Large intestine (tissue), 3 donors: ENCODE data around the gene VAPA. TPM values are rescaled to one million over a fixed set of nuclear protein-coding genes. Genes with fewer than 3 reads are reported as not detected.

Experiments used
- DNase-seq, 2 donors: peaks; one replicate each; pipeline versions ENCODE4 v3.0.0 to v3.0.0-alpha.2; 2013
- H3K27ac ChIP-seq: one replicate; pipeline ENCODE4 v1.5.1; 2013; ENCODE audit warnings: low read length
- H3K27me3 ChIP-seq: 2 replicates; pipeline ENCODE4 v1.6.1; 2013; ENCODE audit warnings: low read length; ENCODE audit not compliant: control insufficient read depth, insufficient read depth
- H3K36me3 ChIP-seq: 2 replicates; pipeline ENCODE4 v1.6.1; 2013; ENCODE audit warnings: low read length; ENCODE audit not compliant: control insufficient read depth, insufficient read depth
- H3K4me1 ChIP-seq: one replicate; pipeline ENCODE4 v1.6.1; 2013; ENCODE audit warnings: low read length; ENCODE audit not compliant: control insufficient read depth, insufficient read depth
- H3K4me3 ChIP-seq: one replicate; pipeline ENCODE4 v1.5.1; 2013; ENCODE audit warnings: low read length
- H3K9me3 ChIP-seq: one replicate; pipeline ENCODE4 v1.6.1; 2013; ENCODE audit warnings: mild to moderate bottlenecking, low read depth, low read length, moderate library complexity; ENCODE audit not compliant: control insufficient read depth
- WGBS: methylation state at CpG from one replicate; pipeline ENCODE4 v1.1.5; 2013; ENCODE audit warnings: low lambda C conversion rate; ENCODE audit not compliant: insufficient coverage; 5-methylcytosine and 5-hydroxymethylcytosine counted together
- polyA plus RNA-seq: library from polyadenylated mRNA; unstranded; fragments of 120-200 nt; gene quantifications from one replicate; pipeline ENCODE4 v1.2.1, GENCODE V29; 2013

Gene VAPA
- polyA plus RNA-seq, 1 donor = 268 TPM

- H3K27ac ChIP-seq = no peak overlapping the region
- H3K9me3 ChIP-seq = no peaks in the 10 kb centered on the region
- WGBS = no CpG with 5 or more reads among the region's 14 CpGs
- DNase-seq = no peak
- no peak overlapping the region for H3K4me3 ChIP-seq
- H3K36me3 ChIP-seq = no peaks in the 10 kb centered on the region
- H3K27me3 ChIP-seq = peaks cover 23% of the 10 kb centered on the region
- H3K4me1 ChIP-seq = no peaks in the 10 kb centered on the region
Measured at GRCh38 chr18:9969247-9969646, 55.4 kb downstream of the VAPA start.

GRCh38 chr18:9971313-9971920 is 57.6 kb downstream of the VAPA start:
- WGBS = 0% methylated on average over 1 of the region's 4 CpGs
- Histone ChIP-seq H3K27ac (no peak overlapping the region), H3K4me3 (no peak overlapping the region), H3K27me3 (peaks cover 23% of the 10 kb centered on the region), H3K9me3 (no peaks in the 10 kb centered on the region), H3K36me3 (no peaks in the 10 kb centered on the region), H3K4me1 (no peaks in the 10 kb centered on the region)
- peak; percentile 66 to 69 for DNase-seq

- Histone ChIP-seq H3K27ac (no peak overlapping the region), H3K4me3 (no peak overlapping the region), H3K4me1 (no peaks in the 10 kb centered on the region), H3K27me3 (peaks cover 14% of the 10 kb centered on the region), H3K36me3 (no peaks in the 10 kb centered on the region), H3K9me3 (no peaks in the 10 kb centered on the region)
- no CpG with 5 or more reads among the region's 4 CpGs for WGBS
- no peak for DNase-seq
Measured at GRCh38 chr18:9973470-9973869, 59.7 kb downstream of the VAPA start.

- H3K27ac ChIP-seq = no peak overlapping the region
- H3K4me1 ChIP-seq = no peaks in the 10 kb centered on the region
- no peak overlapping the region for H3K4me3 ChIP-seq
- no peaks in the 10 kb centered on the region for H3K9me3 ChIP-seq
- no CpG with 5 or more reads among the region's 2 CpGs for WGBS
- DNase-seq = no peak
- peaks cover 5% of the 10 kb centered on the region for H3K27me3 ChIP-seq
- no peaks in the 10 kb centered on the region for H3K36me3 ChIP-seq
Measured at GRCh38 chr18:9974279-9974915, 60.6 kb downstream of the VAPA start.

- DNase-seq = no peak
- no peaks in the 10 kb centered on the region for H3K36me3 ChIP-seq
- H3K27me3 ChIP-seq = no peaks in the 10 kb centered on the region
- no peaks in the 10 kb centered on the region for H3K4me1 ChIP-seq
- no peak overlapping the region for H3K4me3 ChIP-seq
- no peaks in the 10 kb centered on the region for H3K9me3 ChIP-seq
- H3K27ac ChIP-seq = no peak overlapping the region
Measured at GRCh38 chr18:9975658-9976057, 61.8 kb downstream of the VAPA start.

GRCh38 chr18:9982711-9983110 is 68.9 kb downstream of the VAPA start:
- H3K27me3 ChIP-seq = no peaks in the 10 kb centered on the region
- H3K27ac ChIP-seq = no peak overlapping the region
- no peaks in the 10 kb centered on the region for H3K9me3 ChIP-seq
- no peak for DNase-seq
- H3K36me3 ChIP-seq = no peaks in the 10 kb centered on the region
- no peak overlapping the region for H3K4me3 ChIP-seq
- WGBS = no CpG with 5 or more reads among the region's 5 CpGs
- H3K4me1 ChIP-seq = no peaks in the 10 kb centered on the region

- no CpG with 5 or more reads among the region's 5 CpGs for WGBS
- Histone ChIP-seq H3K27ac (no peak overlapping the region), H3K9me3 (no peaks in the 10 kb centered on the region), H3K4me3 (no peak overlapping the region), H3K27me3 (no peaks in the 10 kb centered on the region), H3K36me3 (no peaks in the 10 kb centered on the region), H3K4me1 (no peaks in the 10 kb centered on the region)
- DNase-seq = no peak
Measured at GRCh38 chr18:9984080-9984479, 70.3 kb downstream of the VAPA start.

GRCh38 chr18:9985641-9986040 is 71.8 kb downstream of the VAPA start:
- WGBS = no CpG with 5 or more reads among the region's 4 CpGs
- peaks cover 2% of the 10 kb centered on the region for H3K27me3 ChIP-seq
- H3K4me1 ChIP-seq = no peaks in the 10 kb centered on the region
- H3K27ac ChIP-seq = no peak overlapping the region
- no peaks in the 10 kb centered on the region for H3K9me3 ChIP-seq
- no peaks in the 10 kb centered on the region for H3K36me3 ChIP-seq
- no peak overlapping the region for H3K4me3 ChIP-seq
- no peak for DNase-seq

- Histone ChIP-seq H3K4me3 (no peak overlapping the region), H3K27ac (no peak overlapping the region), H3K27me3 (peaks cover 3% of the 10 kb centered on the region), H3K9me3 (no peaks in the 10 kb centered on the region), H3K4me1 (no peaks in the 10 kb centered on the region), H3K36me3 (no peaks in the 10 kb centered on the region)
- no peak for DNase-seq
- no CpG with 5 or more reads among the region's 17 CpGs for whole genome bisulfite sequencing
Measured at GRCh38 chr18:9986156-9986930, 72.5 kb downstream of the VAPA start.

- WGBS = no CpG with 5 or more reads among the region's 8 CpGs
Measured at GRCh38 chr18:9987345-9987744, 73.5 kb downstream of the VAPA start.

More at GRCh38 chr18:9987345-9987744, 73.5 kb downstream of the VAPA start:
- Histone ChIP-seq H3K4me1 (no peaks in the 10 kb centered on the region), H3K27me3 (peaks cover 3% of the 10 kb centered on the region), H3K4me3 (no peak overlapping the region), H3K36me3 (no peaks in the 10 kb centered on the region), H3K27ac (no peak overlapping the region), H3K9me3 (no peaks in the 10 kb centered on the region)
- DNase-seq = no peak
